GM23338 (cell line): Measurements from ENCODE around the gene MAN1C1. TPM values are rescaled to one million over a fixed set of nuclear protein-coding genes. Genes with fewer than 3 reads are reported as not detected.

ENCODE experiments used
- ATAC-seq: fragments of 200-7000 bp; cut with Tn5 transposase; 3 replicates; pipeline ENCODE4 v1.9.1; 2020
- DNase-seq: peaks from one replicate; pipeline ENCODE4 v3.0.0-alpha.2; 2015; ENCODE audit warnings: low spot score
- H2AFZ ChIP-seq: fragments of 200-600 bp; sonication (generic); 2 replicates; pipeline ENCODE4 v1.8.0; 2016; ENCODE audit warnings: antibody characterized with exemption, mild to moderate bottlenecking, moderate library complexity
- H3F3A ChIP-seq: fragments of 200-600 bp; sonication (generic); replicated peaks from 2 replicates; pipeline ENCODE4 v1.8.0; 2017; ENCODE audit warnings: antibody characterized with exemption, mixed run types, low read depth
- H3K27ac ChIP-seq: fragments of 200-600 bp; sonication (generic); 2 replicates; pipeline ENCODE4 v1.6.1; 2016; ENCODE audit warnings: low read depth
- H3K27me3 ChIP-seq: fragments of 200-600 bp; sonication (generic); 2 replicates; pipeline ENCODE4 v1.8.0; 2016; ENCODE audit warnings: mild to moderate bottlenecking, mixed run types, moderate library complexity; ENCODE audit not compliant: insufficient read depth
- H3K36me3 ChIP-seq: fragments of 200-600 bp; sonication (generic); 2 replicates; pipeline ENCODE4 v1.8.0; 2016; ENCODE audit warnings: mild to moderate bottlenecking; ENCODE audit not compliant: insufficient read depth
- H3K4me1 ChIP-seq: fragments of 200-600 bp; sonication (generic); 2 replicates; pipeline ENCODE4 v1.8.0; 2016; ENCODE audit warnings: mild to moderate bottlenecking, moderate library complexity; ENCODE audit not compliant: insufficient read depth
- H3K4me2 ChIP-seq: fragments of 200-600 bp; sonication (generic); 2 replicates; pipeline ENCODE4 v1.7.1; 2017; ENCODE audit warnings: mixed run types
- H3K4me3 ChIP-seq: fragments of 200-600 bp; sonication (generic); 2 replicates; pipeline ENCODE4 v1.6.1; 2016; ENCODE audit warnings: mixed run types
- H3K79me2 ChIP-seq: fragments of 200-600 bp; sonication (generic); replicated peaks from 2 replicates; pipeline ENCODE4 v1.8.0; 2017; ENCODE audit warnings: mild to moderate bottlenecking; ENCODE audit not compliant: insufficient read depth
- H3K9me2 ChIP-seq: fragments of 200-600 bp; sonication (generic); 2 replicates; pipeline ENCODE4 v1.8.0; 2017; ENCODE audit not compliant: insufficient read depth
- H4K20me1 ChIP-seq: fragments of 200-600 bp; sonication (generic); replicated peaks from 2 replicates; pipeline ENCODE4 v1.8.0; 2017; ENCODE audit warnings: mild to moderate bottlenecking; ENCODE audit not compliant: insufficient read depth
- H3K27ac Mint-ChIP-seq: 2 replicates; pipeline ENCODE4 v1.8.0; 2020; ENCODE audit warnings: inconsistent platforms, mild to moderate bottlenecking, moderate library complexity, mixed read lengths
- H3K27me3 Mint-ChIP-seq: 3 replicates; pipeline ENCODE4 v1.8.0; 2022; ENCODE audit warnings: low read depth, mild to moderate bottlenecking, moderate library complexity, mixed read lengths, inconsistent platforms; ENCODE audit not compliant: insufficient read depth, poor library complexity
- H3K36me3 Mint-ChIP-seq: 3 replicates; pipeline ENCODE4 v1.8.0; 2021; ENCODE audit warnings: low read depth, mild to moderate bottlenecking, inconsistent platforms, moderate library complexity, mixed read lengths
- H3K4me1 Mint-ChIP-seq: 3 replicates; pipeline ENCODE4 v1.8.0; 2020; ENCODE audit warnings: mild to moderate bottlenecking, inconsistent platforms, mixed read lengths
- H3K4me3 Mint-ChIP-seq: 3 replicates; pipeline ENCODE4 v1.8.0; 2021; ENCODE audit warnings: moderate library complexity, mild to moderate bottlenecking, inconsistent platforms, mixed read lengths
- H3K9me3 Mint-ChIP-seq: 3 replicates; pipeline ENCODE4 v1.8.0; 2020; ENCODE audit warnings: moderate library complexity, mild to moderate bottlenecking, inconsistent platforms, mixed read lengths
- CREB1 ChIP-seq: fragments of 250-450 bp; sonication (Bioruptor Pico); IDR thresholded peaks from 2 replicates; pipeline ENCODE4 v1.5.0; 2020; ENCODE audit warnings: low read depth, mild to moderate bottlenecking, moderate library complexity
- EZH2 ChIP-seq: fragments of 200-600 bp; sonication (generic); IDR thresholded peaks from one replicate; pipeline ENCODE4 v1.8.0; 2017; ENCODE audit warnings: antibody characterized with exemption, mild to moderate bottlenecking, low read depth; ENCODE audit not compliant: unreplicated experiment
- JUNB ChIP-seq: IDR thresholded peaks from one replicate; pipeline ENCODE4 v1.6.1; 2016; ENCODE audit warnings: antibody characterized with exemption; ENCODE audit not compliant: unreplicated experiment
- POLR2AphosphoS5 ChIP-seq: IDR thresholded peaks from 2 replicates; pipeline ENCODE4 v1.6.1; 2016; ENCODE audit warnings: antibody characterized with exemption, low read depth
- REST ChIP-seq: IDR thresholded peaks from one replicate; pipeline ENCODE4 v1.6.1; 2018; ENCODE audit warnings: antibody characterized with exemption; ENCODE audit not compliant: unreplicated experiment
- STAT1 ChIP-seq: IDR thresholded peaks from one replicate; pipeline ENCODE4 v1.6.1; 2016; ENCODE audit warnings: antibody characterized with exemption; ENCODE audit not compliant: unreplicated experiment
- polyA plus RNA-seq: library from polyadenylated mRNA; unstranded; fragments of >200 nt; fragmentation: Nextera tagmentation; extraction: Ambion mirVana; gene quantifications from 2 replicates; pipeline ENCODE4 v1.2.1, GENCODE V29; 2016
- total RNA-seq: library from RNA; depleted of rRNA; stranded (reverse); fragments of >200 nt; shearing (Covaris generic); gene quantifications from 2 replicates; pipeline ENCODE4 v1.2.3, GENCODE V29; 2014
- TF ChIP-seq, protein P1 (sequence below): IDR thresholded peaks from 2 replicates; pipeline ENCODE4 v1.6.1; 2016; ENCODE audit warnings: antibody characterized with exemption

MAN1C1 gene
- total and polyA plus RNA-seq, 2 experiments from 2014 or later, result 5.4 to 13.6 TPM

DNA sequence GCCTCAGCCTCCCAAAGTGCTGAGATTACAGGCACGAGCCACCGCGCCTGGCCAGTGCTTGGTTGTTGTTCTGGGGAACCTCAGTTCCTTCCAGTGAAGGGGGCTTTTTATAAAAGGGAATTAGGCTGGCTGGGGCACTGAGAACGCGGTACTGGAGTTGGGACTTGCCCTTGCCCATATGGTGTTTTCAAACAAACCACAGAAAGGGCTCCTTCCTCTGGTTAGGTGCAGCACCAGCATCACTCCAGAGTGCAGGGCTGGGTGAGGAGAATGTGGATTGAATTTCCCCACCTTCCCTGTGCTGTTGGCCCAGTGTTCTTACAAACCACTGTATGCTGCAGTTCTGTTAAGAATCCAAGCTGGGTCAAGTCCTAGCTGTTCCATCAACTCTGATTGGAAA, 5.3 kb downstream of the MAN1C1 start:
- Histone ChIP-seq H3K4me1 (peaks cover 18% of the 10 kb centered on the region), H3K79me2 (peaks cover 6% of the 10 kb centered on the region; the same call in 1 of the 2 replicates), H3K27ac (no peak overlapping the region), H3K9me2 (no peaks in the 10 kb centered on the region), H3K4me3 (no peak overlapping the region), H3K27me3 (peaks cover 16% of the 10 kb centered on the region), H3K4me2 (no peak overlapping the region), H3K36me3 (no peaks in the 10 kb centered on the region), H2AFZ (no peak overlapping the region), H3F3A (peaks cover 4% of the 10 kb centered on the region), H4K20me1 (peaks cover 6% of the 10 kb centered on the region)
- Mint-ChIP-seq H3K4me1 (peaks cover 23% of the 10 kb centered on the region), H3K4me3 (no peak overlapping the region), H3K27ac (no peak overlapping the region), H3K27me3 (peaks cover 17% of the 10 kb centered on the region), H3K36me3 (no peaks in the 10 kb centered on the region; the same call in 2 of the 3 replicates), H3K9me3 (peaks cover 3% of the 10 kb centered on the region; the same call in 1 of the 3 replicates)
- TF ChIP-seq POLR2AphosphoS5 (no peak), JUNB (no peak), STAT1 (no peak), CREB1 (CRISPR knock-in tag) (no peak)
- TF ChIP-seq, protein P1, sequence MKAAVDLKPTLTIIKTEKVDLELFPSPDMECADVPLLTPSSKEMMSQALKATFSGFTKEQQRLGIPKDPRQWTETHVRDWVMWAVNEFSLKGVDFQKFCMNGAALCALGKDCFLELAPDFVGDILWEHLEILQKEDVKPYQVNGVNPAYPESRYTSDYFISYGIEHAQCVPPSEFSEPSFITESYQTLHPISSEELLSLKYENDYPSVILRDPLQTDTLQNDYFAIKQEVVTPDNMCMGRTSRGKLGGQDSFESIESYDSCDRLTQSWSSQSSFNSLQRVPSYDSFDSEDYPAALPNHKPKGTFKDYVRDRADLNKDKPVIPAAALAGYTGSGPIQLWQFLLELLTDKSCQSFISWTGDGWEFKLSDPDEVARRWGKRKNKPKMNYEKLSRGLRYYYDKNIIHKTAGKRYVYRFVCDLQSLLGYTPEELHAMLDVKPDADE, result no peak
- ATAC-seq (no peak), DNase-seq (no peak)

GRCh38 chr1:25622531-25622930, 5.9 kb downstream of the MAN1C1 start:
- H3K9me3 Mint-ChIP-seq, result peaks cover 3% of the 10 kb centered on the region; the same call in 1 of the 3 replicates
- H3K4me3 Mint-ChIP-seq, result no peak overlapping the region
- H3K36me3 ChIP-seq, result no peaks in the 10 kb centered on the region
- no peak overlapping the region for H3K4me3 ChIP-seq
- H3K27me3 Mint-ChIP-seq, result peaks cover 17% of the 10 kb centered on the region
- peaks cover 6% of the 10 kb centered on the region; the same call in 1 of the 2 replicates for H3K79me2 ChIP-seq
- H3K27ac ChIP-seq, result no peak overlapping the region
- no peak overlapping the region for H3K4me2 ChIP-seq
- H4K20me1 ChIP-seq, result peaks cover 6% of the 10 kb centered on the region
- H2AFZ ChIP-seq, result no peak overlapping the region
- TF ChIP-seq, protein P1, result no peak
- TF ChIP-seq JUNB, result no peak
- no peak for TF ChIP-seq POLR2AphosphoS5
- no peak for TF ChIP-seq REST
- no peak for TF ChIP-seq EZH2
- H3K9me2 ChIP-seq, result no peaks in the 10 kb centered on the region
- no peaks in the 10 kb centered on the region; the same call in 2 of the 3 replicates for H3K36me3 Mint-ChIP-seq
- peaks cover 23% of the 10 kb centered on the region for H3K4me1 Mint-ChIP-seq
- peaks cover 18% of the 10 kb centered on the region for H3K4me1 ChIP-seq
- peaks cover 14% of the 10 kb centered on the region for H3K27me3 ChIP-seq
- DNase-seq (no peak), ATAC-seq (no peak)
- peaks cover 4% of the 10 kb centered on the region for H3F3A ChIP-seq
- H3K27ac Mint-ChIP-seq, result no peak overlapping the region
